Measurements from ENCODE around the gene SSH2.

The SSH2 gene

GRCh38 chr17:29715680-29716079 lies 214.3 kb downstream of the SSH2 start:
- DNase-seq = no peak

- no peak for DNase-seq
Measured at GRCh38 chr17:29714146-29714545, 215.9 kb downstream of the SSH2 start.

- no peak for DNase-seq
Measured at GRCh38 chr17:29713626-29714025, 216.4 kb downstream of the SSH2 start.

GRCh38 chr17:29711588-29712385 lies 218.2 kb downstream of the SSH2 start:
- DNase-seq = no peak

GRCh38 chr17:29710891-29711418 lies 219.1 kb downstream of the SSH2 start:
- DNase-seq = no peak

- no peak for DNase-seq
Measured at GRCh38 chr17:29710520-29710884, 219.5 kb downstream of the SSH2 start.

GRCh38 chr17:29709866-29710519 lies 220.0 kb downstream of the SSH2 start:
- DNase-seq = no peak

GRCh38 chr17:29707212-29707571 lies 222.8 kb downstream of the SSH2 start:
- DNase-seq = no peak

GRCh38 chr17:29706045-29706431 lies 224.0 kb downstream of the SSH2 start:
- no peak for DNase-seq

GRCh38 chr17:29705386-29705785 lies 224.6 kb downstream of the SSH2 start:
- DNase-seq = no peak

GRCh38 chr17:29699283-29699682 lies 230.7 kb downstream of the SSH2 start:
- DNase-seq = peak in 14 of 56 donors; percentile 6 to 42 (median 22)

- no peak for DNase-seq
Measured at GRCh38 chr17:29698837-29699236, 231.2 kb downstream of the SSH2 start.

GRCh38 chr17:29698019-29698777 lies 231.8 kb downstream of the SSH2 start:
- no peak for DNase-seq

GRCh38 chr17:29697371-29697770 lies 232.7 kb downstream of the SSH2 start:
- DNase-seq = no peak

- DNase-seq = no peak
Measured at GRCh38 chr17:29694918-29695563, 235.0 kb downstream of the SSH2 start.

- no peak for DNase-seq
Measured at GRCh38 chr17:29693751-29694150, 236.3 kb downstream of the SSH2 start.

- DNase-seq = peak in 9 of 56 donors; percentile 9 to 65 (median 32)
Measured at GRCh38 chr17:29687596-29687995, 242.4 kb downstream of the SSH2 start.

GRCh38 chr17:29686993-29687590 lies 242.9 kb downstream of the SSH2 start:
- peak in 1 of 56 donors; percentile 8 for DNase-seq

- DNase-seq = no peak
Measured at GRCh38 chr17:29683481-29683880, 246.5 kb downstream of the SSH2 start.

- DNase-seq = no peak
Measured at GRCh38 chr17:29682987-29683386, 247.0 kb downstream of the SSH2 start.

GRCh38 chr17:29682054-29682453 lies 248.0 kb downstream of the SSH2 start:
- no peak for DNase-seq

Data from amygdala (tissue), 56 donors.